HK-2 (cell line): Measurements from ENCODE around the gene HNF1B.
A peak's percentile ranks its signal among the peaks of the same experiment; 100 is the strongest.

Experiments
- DNase-seq: peaks from one replicate; pipeline ENCODE4 v3.0.0-alpha.2; 2018; ENCODE audit not compliant: unreplicated experiment

The HNF1B gene

GRCh38 chr17:37736428-37736827, 8.4 kb downstream of the HNF1B start:
- no peak for DNase-seq

DNA sequence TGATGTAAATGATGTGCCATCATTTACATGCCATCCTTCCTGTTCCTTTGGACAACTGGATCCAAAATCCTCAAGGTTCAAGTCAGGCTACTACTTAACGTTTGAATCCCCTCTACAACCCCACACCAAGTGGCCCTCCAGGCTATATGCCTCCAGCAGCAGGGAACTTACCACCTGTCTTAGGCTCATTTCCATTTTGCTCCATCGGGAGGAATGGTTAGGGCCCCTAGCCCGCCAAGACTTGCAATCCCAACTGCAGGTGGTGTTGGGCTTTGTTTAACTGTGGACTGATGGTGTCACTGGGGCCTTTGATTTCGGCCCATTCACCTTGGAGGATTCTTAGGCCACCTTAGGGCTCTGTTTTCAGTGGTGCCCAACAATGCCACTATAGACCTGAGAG, 9.7 kb downstream of the HNF1B start:
- no peak for DNase-seq

DNA sequence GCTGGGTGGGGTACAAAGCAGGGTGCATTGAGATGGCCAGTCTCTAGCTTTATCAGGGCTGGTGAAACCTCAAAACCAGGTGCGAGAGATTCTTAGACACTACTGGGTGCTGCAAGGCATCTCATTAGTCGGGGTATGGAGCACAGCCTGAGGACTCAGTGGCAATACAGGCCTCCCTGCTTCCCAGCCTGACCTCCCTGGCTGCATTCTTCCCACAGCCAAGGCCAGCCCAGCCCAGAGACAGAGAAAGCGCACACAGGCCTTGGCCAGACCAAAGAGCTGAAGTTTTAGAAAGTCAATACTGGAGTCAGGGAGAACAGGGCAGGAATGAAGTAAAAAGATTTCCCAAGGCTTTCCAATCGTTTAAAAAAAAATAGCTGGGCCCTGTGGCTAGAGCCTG, 12.5 kb downstream of the HNF1B start:
- no peak for DNase-seq

DNA sequence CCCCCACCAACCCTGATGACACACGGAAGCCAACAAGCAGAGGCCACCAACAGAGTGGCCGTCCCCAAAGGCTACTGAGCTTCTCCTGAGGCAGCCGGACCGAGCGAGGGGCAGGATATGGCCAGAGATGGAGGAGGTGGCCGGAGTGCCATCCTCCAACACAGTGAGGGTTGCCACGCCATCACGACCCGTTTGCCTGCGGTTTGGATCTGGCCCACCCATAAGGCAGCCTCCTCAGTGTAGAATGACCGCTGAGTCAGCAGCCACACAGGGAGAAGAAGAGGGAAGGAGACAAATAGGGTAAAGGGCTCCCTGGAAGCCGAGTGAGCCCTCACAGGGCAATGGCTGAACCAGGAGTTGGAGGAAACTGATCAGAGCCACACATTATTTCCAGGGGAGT, 13.8 kb downstream of the HNF1B start:
- DNase-seq: no peak

GRCh38 chr17:37729905-37730304, 15.0 kb downstream of the HNF1B start:
- no peak for DNase-seq

DNA sequence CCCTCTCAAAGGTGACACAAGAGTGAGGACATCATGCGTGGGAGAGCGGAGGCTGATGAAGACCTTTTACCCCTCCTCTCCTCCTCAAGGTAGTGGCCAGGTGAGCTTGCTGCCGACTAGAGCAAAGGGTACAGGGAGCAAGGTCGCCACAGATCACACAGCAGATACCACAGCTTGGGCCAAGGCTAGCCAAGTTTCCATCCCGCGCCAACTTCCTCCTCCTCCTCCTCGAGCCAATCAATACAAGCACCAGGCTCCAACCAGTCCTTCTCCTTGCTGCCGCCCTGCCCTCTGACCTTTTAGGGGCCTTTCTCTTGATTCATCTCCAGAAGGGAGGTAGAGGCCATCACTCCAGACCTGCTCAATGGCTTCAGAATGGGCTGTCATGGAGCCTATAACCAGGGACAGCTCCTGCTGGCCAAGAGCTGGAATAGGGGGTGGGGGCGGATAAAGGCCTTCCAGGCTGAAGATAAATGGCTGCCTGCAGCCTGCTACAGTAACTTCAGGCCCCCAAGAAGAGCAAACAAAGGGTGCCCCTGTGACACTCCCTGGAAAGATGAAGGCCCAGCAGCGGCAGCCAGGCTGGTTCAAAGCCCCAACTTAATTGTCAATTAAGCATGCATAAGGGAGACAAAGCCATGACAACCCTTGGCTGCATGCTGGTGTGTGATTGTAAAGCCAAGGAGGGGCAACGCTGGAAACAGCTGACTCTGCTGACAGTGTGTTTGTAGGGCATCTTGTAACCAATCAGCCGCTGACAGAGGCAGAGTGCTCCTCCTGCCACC, 17.8 kb downstream of the HNF1B start:
- DNase-seq: no peak

DNA sequence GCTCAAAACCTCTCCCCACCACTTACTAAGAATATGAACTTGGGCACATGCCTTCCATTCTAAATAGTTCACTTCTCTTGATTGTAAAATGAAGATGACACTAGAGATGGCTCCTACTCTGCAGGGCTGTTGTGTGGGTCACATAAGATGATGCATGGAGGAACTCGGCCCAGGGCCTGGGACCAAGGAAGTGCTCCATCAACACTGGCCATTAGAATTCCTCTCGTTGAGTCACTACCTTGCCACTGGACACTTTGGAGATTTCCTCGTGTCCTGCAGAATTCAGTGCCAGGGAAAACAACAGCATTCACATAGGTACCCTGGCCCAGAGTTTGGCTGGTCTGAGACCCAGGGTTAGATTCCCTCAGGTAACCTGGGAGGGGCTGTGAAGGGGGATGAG, 18.6 kb downstream of the HNF1B start:
- DNase-seq: no peak

- no peak for DNase-seq
Measured at GRCh38 chr17:37725601-37726146, 19.2 kb downstream of the HNF1B start.

GRCh38 chr17:37725021-37725595, 19.8 kb downstream of the HNF1B start:
- DNase-seq: no peak

DNA sequence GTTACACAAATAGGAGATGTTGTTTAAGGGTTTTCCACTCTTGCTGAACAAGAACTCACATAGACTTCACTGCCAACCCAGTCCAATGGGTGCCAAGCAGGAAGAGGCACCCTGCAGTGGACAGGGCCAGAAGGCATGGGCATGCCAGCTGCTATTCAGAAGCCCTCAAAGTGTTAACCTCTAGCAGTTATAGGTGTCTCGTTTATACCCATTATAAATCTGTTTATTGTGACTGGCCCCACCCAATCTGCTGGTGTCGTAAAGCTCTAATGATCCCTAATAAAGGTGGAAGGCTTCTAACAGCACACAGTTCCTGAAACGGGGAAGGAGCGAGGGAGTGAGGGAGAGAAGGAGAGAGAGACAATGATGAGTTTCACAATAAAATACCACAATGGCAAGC, 23.9 kb downstream of the HNF1B start:
- DNase-seq: no peak

GRCh38 chr17:37719866-37720265, 25.0 kb downstream of the HNF1B start:
- DNase-seq: no peak

GRCh38 chr17:37718324-37719048, 26.4 kb downstream of the HNF1B start:
- DNase-seq: no peak

DNA sequence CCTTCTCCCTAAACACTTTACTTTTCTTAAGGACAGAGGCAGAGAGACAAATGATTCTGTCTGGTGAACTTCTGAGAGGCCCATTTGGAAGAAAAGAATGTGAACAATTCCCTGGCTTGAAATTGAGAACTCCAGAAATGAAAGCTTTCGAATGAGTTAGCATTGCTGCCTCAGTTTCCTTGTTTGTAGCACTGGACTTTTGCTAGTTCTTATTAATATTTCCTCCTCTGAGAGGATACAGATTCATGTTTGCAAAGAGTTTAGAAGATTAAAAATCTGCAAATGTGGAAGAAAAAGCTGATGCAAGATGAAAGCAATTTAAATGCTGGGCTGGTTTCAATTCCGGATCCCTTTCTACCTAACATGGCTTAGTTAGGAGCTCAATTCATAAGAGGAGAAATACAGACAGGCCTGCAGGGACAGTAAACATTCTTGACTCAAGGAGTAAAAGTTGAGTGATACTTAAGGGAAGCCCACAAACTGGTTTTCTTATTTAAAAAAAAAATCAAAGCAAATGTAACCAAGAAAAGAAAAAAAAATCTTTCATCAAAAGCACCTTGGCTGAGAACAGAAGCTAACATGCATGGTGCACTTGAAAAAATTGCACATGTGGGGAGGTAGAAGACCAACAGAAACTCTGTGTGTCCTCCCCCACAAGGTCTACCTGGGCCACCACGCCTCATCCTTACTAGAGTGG, 27.1 kb downstream of the HNF1B start:
- no peak for DNase-seq

DNA sequence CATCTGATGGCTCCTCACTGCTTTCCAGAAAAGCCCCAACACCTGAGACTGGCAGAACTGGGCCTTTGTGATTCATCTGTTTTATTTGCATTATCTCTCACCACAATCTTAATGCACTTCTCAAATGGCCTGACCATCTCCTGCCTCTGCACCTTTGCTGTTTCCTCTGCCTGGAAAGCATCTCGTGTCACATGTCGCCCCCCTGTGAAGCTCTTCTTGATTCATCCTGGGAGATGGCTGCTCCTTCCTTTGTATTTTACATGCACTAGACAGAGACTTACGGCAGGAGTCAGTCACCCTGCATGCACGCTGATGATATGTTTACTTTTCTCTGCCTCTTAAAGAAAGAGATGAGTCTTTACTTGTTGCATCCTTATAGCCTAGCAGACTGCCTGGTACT, 30.0 kb downstream of the HNF1B start:
- no peak for DNase-seq

- DNase-seq: no peak
Measured at GRCh38 chr17:37713624-37714023, 31.2 kb downstream of the HNF1B start.

DNA sequence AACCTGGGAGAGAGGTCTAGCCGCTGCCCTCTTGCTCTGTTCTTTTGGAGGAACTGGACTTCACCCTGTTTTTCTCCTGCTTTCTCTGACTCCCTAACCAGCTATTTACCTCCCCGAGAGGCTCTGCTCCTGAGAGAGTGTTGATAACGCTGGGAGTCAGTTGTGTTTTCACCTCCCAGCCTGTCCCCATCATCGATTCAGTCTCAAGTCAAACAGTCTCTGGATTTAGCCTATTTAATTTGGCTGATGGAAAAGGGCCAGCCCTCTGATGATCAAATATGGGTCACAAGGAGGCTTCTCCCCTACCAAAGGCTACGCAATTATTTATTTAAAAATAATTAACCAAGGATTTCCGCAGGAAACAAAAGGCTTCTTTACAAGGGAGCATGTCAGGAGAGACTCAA, 31.8 kb downstream of the HNF1B start:
- DNase-seq: no peak

DNA sequence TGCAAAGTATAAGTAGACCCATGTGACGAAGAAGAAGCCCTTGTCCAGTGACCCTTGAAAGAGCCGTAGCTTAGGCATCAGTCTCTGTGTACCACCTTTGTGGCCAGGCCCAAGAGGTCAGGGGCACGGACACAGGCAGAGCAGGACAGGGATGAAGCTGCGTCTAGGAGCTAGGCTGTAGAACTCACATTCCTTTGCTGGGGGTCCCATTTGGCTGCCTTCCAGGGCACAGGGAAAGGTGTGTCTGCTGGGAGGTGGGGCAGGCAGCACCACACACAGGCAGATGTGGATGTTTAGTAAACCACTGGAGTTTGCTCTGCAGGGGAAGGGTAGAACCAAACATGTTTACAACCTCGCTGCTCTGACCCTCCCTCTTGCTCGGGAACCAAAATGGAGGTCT, 33.7 kb downstream of the HNF1B start:
- no peak for DNase-seq

DNA sequence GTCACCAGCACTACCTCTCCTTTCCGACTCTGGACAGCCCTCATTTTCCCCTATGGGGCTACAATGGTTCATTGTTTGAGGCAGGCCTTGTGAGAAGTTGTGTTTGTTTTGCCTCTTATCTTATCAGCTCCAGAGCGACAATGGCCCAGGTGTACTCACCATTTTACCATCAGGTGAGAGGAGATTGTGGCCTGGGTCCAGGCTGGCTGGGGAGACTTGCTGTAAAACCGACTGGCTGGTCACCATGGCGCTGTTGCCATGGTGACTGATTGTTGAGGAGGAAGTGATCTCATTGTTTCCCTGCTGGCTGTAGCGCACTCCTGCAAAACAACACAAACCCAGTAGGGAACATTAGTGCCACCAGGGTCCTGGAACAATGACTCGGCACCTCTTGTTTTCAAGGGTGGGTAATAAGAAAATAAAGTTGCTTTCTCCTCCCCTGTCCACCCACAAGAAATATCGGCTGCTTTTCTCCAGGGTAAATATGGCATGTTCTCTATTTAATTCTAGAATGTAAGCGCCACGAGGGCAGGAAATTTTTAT, 34.4 kb downstream of the HNF1B start:
- DNase-seq: peak; percentile 49

DNA sequence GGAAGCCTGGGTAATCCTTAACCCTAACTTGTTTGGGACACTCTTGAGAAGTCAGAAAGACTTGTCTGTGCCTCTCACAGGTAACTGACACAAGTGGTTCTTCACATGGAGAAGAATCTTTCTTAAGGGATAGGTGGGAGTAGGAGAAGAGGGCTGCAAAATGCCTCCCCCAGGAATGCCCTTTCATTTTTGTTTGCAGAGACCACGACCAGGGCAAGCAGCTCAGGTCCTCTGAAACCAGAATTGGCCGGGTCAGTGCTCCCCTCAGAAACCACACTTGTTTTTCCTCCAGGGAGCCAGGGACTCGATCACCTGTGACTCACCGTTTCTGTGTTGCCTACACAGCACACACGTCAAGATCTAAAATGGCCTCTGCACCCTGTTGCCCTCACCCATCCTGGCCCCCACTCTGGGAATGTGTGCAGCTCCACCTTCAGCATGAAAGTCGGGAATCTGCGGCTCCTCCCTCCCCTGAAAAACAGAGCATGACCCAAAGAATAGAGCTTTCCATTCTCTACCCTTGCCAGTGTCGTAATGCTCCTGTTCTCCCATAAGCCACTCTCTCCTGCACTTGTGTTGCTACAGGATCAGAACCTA, 36.1 kb downstream of the HNF1B start:
- peak; percentile 62 for DNase-seq

DNA sequence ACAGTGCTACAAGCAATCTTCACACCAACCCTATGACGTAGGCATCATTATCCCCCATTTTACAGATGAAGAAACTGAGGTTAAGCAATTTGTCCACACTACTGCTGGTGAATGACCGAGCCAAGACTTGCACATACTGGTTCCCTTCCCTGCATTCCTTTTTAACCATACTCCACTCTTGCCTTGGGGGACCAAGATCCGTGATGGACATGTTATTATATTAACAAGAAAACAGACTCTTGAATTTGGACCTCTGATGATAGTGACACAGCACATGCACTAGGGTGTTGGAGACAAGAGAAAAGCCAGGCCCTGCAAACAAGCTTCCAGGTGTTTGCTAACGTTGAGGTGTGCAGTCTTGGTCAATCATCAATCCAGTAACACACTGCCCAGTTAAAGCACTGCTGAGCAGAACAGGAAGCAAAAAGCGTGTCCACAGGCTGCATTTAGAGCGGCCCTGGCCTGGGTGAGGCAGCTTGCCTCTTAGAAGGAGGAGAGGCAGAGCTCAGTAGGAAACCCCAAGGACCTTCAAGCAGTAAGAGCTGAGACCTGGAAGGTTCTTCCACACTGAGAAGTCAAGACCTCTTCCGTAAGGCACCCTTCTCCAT, 36.7 kb downstream of the HNF1B start:
- DNase-seq: no peak

- DNase-seq: no peak
Measured at GRCh38 chr17:37706446-37706845, 38.4 kb downstream of the HNF1B start.
